Activated CD8-positive, alpha-beta memory T cell treated with anti-CD3 and anti-CD28 coated beads for 24 hours (primary cell): ENCODE data around the gene FAM162A.

Experiments used
- DNase-seq: peaks from one replicate; pipeline ENCODE4 v3.0.0-alpha.2; 2020

Gene FAM162A

DNA sequence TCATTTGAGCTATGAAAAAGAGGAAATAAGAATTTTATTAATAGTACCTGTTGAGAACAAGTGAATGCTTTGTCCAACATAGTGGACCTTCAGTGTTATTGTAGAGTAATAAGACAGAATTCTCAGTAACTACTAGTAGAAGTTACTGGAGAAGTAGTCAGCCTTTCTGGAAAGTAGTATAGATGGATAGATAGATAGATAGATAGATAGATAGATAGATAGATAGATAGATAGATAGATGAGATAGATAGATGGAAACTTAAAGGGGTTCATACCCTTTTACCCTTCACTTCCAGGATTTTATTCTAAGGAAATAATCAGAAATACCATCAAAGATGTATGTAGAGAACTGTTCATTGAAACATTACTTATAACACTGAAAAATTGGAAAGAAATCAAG is 5.2 kb downstream of the FAM162A start:
- no peak for DNase-seq

GRCh38 chr3:122389892-122390291 is 5.9 kb downstream of the FAM162A start:
- DNase-seq = no peak

DNA sequence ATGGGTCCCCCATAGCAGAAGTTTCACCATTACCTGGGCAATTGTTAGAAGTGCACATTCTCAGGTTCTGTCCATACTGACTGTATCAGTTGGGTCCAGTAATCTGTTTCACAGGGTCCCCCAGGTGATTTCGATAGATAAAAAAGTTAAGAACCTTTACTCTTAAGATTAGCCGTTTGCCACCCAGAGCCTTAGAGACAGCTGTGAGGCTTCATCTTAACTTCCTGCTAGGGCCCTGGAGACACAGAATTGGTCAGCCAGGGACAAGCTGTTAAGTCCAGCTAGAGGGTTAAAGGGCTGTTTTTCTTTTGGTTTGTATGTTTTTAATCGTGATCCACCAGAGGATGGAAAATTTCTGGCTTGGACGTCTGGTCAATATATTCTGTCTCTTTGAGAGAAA is 6.7 kb downstream of the FAM162A start:
- no peak for DNase-seq

DNA sequence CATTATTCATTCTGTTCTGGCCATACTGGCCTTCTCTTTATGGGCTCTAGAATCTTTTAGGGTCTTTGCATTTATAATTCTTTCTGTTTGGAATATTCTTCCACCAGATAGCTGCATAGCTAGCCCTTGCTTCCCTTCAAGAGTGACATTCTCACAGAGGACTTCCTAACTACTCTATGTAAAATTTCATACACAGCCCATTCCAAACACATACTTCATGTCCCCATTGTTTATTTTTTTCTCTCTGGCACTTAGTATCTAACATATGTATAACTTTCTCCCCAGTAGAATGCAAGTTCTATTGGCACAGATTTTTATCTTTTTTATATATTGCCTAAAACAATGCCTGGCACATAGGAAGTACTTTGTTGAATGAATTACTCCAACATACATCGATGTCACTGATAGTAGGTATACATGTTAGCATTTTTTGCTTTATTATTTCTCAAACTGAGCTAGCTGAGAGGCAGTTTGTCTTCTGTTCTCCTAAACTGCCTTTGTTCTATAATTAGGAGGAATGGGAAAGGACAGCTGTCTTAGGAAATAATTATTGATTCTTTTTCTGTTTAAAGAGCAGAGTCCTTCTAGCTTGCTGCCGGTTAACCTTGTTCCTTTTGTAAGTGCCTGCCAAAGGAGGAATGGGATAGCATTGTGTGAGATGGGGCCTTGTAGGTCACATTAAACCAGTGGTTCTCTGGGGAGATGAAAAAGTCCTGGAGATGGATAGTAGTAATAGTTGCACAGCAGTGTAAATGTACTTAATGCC is 7.9 kb downstream of the FAM162A start:
- DNase-seq = no peak

- no peak for DNase-seq
These were observed 9.2 kb downstream of the FAM162A start for GRCh38 chr3:122392868-122393844.

- DNase-seq = no peak
These were observed 10.2 kb downstream of the FAM162A start for GRCh38 chr3:122394173-122394572.

GRCh38 chr3:122395582-122395981 is 11.6 kb downstream of the FAM162A start:
- no peak for DNase-seq

GRCh38 chr3:122396511-122396910 is 12.5 kb downstream of the FAM162A start:
- DNase-seq = no peak

- DNase-seq = no peak
These were observed 13.2 kb downstream of the FAM162A start for GRCh38 chr3:122397201-122397600.

DNA sequence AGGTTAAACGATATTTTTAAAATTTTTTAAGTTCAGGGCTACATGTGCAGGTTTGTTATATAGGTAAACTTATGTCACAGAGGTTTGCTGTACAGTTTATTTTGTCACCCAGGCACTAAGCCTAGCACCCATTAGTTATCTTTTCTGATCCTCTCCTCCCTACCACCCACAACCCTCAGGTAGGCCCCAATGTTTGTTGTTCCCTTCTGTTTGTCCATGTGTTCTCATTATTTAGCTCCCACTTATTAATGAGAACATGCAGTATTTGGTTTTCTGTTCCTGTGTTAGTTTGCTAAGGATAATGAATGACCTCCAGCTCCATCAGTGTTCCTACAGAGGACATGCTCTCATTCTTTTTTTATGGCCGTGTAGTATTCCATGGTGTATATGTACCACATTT is 14.9 kb downstream of the FAM162A start:
- DNase-seq = no peak

GRCh38 chr3:122403489-122403888 is 19.5 kb downstream of the FAM162A start:
- DNase-seq = no peak

GRCh38 chr3:122405015-122405414 is 21.0 kb downstream of the FAM162A start:
- DNase-seq = no peak

GRCh38 chr3:122406198-122406597 is 22.2 kb downstream of the FAM162A start:
- no peak for DNase-seq

GRCh38 chr3:122407946-122408345 is 24.0 kb downstream of the FAM162A start:
- no peak for DNase-seq

- no peak for DNase-seq
These were observed 25.5 kb downstream of the FAM162A start for GRCh38 chr3:122409446-122409845.

DNA sequence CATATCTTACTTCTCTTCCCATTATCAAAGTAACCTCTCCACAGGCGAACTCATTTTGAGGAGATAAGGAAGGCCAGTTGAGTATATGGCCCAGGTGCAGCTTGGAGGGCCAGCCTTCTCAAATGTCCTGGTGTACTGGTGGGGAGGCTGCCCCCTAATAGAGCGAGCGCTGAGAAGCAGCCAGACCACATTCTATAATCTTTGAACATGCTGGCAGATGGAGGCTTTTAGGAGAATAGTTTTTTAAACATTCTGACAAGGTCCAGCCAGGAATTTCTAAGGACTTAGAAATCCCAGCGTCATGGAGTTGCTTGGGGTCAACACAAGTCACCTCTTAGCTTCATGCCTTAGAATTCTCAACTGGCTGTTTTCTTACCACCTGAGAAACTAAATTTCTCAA is 26.1 kb downstream of the FAM162A start:
- DNase-seq = no peak

GRCh38 chr3:122410639-122411038 is 26.7 kb downstream of the FAM162A start:
- DNase-seq = no peak

DNA sequence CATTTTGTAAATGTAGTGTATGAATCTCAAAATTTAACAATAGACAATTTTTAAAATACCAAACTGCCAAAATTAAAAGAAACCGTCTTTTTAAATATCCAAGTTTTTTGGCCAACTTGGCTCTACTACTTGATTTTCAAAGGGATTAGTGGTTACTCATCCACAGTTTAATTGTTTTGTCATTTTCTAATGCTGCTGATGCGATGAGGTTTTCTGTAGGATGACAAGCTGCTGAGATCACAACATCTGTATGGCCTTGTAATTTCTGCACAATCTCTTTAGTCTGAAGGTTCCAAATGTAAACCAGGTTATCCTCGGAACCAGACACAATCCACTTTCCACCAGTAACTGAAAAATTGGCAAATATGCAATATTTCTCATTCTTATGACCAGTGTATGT is 30.4 kb downstream of the FAM162A start:
- DNase-seq = no peak

DNA sequence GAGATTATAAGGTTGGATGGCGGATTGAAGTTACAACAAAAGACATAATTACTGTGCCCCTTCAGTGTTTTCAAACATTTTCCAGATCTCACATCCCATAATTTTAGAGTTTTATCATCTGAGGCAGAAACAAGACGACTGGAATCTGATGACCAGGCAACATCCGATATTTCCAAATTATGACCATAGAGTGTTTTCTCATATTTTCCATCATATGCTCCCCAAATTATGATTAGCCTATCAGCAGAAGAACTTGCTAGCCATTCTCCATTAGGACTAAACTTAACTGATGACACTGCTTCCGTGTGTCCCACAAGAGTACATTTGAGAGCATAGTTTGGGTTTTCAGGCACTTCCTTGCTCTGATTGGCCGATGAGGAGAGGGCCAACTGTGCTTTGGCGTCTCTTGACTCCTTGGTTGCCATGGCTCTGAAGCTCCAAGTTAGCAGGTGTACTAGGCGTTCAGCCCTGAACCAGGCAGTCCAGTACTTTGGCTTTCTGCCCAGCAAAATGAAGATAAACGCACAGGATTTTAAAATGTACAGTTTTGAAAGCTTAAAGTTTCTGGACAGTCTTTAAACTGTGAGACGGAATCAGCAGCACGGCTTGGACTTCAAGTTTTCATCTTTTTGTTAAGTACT is 31.2 kb downstream of the FAM162A start:
- no peak for DNase-seq

DNA sequence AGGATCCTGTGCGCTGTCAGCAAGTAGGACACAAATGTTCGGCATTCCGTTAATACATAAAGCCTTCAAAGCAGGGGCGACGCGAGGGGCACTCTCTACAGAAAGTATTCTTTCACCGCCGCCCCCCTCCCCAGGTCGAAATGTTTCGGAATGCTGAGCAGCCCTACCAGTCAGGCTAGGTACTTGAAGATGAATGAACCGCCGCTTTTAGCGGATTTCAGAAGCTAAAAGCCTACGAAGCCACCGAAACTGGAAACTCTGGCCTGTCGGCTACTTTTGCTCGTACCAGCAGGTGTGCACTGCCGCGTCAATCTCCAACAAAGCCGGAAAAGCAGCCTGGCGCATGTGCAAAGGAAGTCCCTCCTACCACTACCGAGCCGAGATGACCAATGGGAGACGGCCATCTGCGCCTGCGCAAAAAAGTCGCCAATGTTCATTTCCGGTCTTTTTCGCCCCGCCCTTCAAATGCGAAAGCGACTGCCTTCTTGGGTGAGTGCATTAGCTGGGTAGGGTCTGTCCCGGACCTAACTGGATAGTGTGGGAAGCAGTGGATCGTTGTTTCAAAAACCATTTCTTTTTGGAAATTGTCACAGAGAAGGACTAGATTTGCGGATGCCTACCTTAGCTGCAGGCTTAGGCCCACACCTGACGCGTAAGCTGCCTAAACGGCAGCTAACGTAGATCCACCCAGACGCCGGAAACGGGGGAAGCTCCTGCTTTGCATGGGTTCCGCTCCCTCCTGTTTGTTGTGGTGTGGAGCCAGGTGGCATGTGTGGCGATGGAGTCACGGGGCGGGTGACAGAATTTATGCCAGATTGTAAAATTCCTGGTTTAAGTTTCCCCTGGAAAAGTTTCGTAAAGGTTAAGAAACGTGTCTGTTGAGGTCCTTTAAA is 32.0 kb downstream of the FAM162A start, which contains the start of gene WDR5B:
Gene WDR5B, minus strand, starts transcription at position 301 of the 893 bp plus-strand sequence. CDS start 534 bp downstream, outside the sequence.
- DNase-seq = peak; percentile 100

GRCh38 chr3:122416966-122417365 is 33.0 kb downstream of the FAM162A start:
- DNase-seq = no peak

DNA sequence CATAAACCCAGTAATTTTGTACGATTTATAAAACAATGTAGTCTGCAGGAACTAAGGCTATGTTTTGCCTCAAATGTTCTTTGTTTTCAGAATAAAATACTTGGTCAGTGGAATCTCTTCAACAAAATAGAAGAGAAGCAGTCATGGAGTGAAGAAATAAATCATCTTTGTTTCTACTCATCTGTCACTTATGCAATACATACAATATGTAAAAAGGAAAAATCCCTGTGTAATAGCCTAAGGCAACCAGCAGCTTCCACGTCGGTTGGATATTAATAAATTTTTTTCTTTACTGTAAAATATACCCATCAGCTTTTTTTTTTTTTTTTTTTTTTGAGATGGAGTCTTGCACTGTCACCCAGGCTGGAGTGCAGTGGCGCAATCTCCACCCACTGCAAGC is 37.1 kb downstream of the FAM162A start:
- DNase-seq = no peak
